Effector CD8-positive, alpha-beta T cell (primary cell): ENCODE measurements around the gene B4GALT1.
"Not testable (repeated sequence)": the region's sequence is repeated elsewhere in the genome, so short reads cannot be mapped to it uniquely, and the experiment has no call there.

ENCODE experiments used
- DNase-seq: peaks from one replicate; lab custom pipeline; 2025; lab: John Stamatoyannopoulos, UW

B4GALT1 gene

GRCh38 chr9:33161589-33162132, 5.5 kb downstream of the B4GALT1 start:
- no peak for DNase-seq

- DNase-seq = no peak
Measured at GRCh38 chr9:33161011-33161588, 6.0 kb downstream of the B4GALT1 start.

GRCh38 chr9:33160446-33160845, 6.7 kb downstream of the B4GALT1 start:
- not testable (repeated sequence) for DNase-seq

GRCh38 chr9:33159777-33160127, 7.4 kb downstream of the B4GALT1 start:
- DNase-seq = peak; percentile 22

- DNase-seq = no peak
Measured at GRCh38 chr9:33158843-33159776, 8.0 kb downstream of the B4GALT1 start.

GRCh38 chr9:33157960-33158842, 8.9 kb downstream of the B4GALT1 start:
- no peak for DNase-seq

GRCh38 chr9:33155393-33155792, 11.7 kb downstream of the B4GALT1 start:
- no peak for DNase-seq

GRCh38 chr9:33154371-33154770, 12.8 kb downstream of the B4GALT1 start:
- no peak for DNase-seq

- no peak for DNase-seq
Measured at GRCh38 chr9:33153666-33154065, 13.5 kb downstream of the B4GALT1 start.

- DNase-seq = no peak
Measured at GRCh38 chr9:33153001-33153400, 14.1 kb downstream of the B4GALT1 start.

- DNase-seq = no peak
Measured at GRCh38 chr9:33151601-33152000, 15.5 kb downstream of the B4GALT1 start.

- no peak for DNase-seq
Measured at GRCh38 chr9:33151007-33151557, 16.1 kb downstream of the B4GALT1 start.

GRCh38 chr9:33148367-33149014, 18.6 kb downstream of the B4GALT1 start:
- no peak for DNase-seq

- no peak for DNase-seq
Measured at GRCh38 chr9:33147416-33148169, 19.5 kb downstream of the B4GALT1 start.

GRCh38 chr9:33146298-33146697, 20.8 kb downstream of the B4GALT1 start:
- DNase-seq = no peak

- no peak for DNase-seq
Measured at GRCh38 chr9:33144551-33144950, 22.6 kb downstream of the B4GALT1 start.

GRCh38 chr9:33143241-33143661, 23.9 kb downstream of the B4GALT1 start:
- no peak for DNase-seq

GRCh38 chr9:33142535-33142934, 24.6 kb downstream of the B4GALT1 start:
- no peak for DNase-seq

GRCh38 chr9:33140401-33141360, 26.5 kb downstream of the B4GALT1 start:
- no peak for DNase-seq
